SU-DHL-6 (cell line): ENCODE measurements around the gene SSNA1.

ENCODE experiments used
- H2AFZ ChIP-seq: fragments of 200-600 bp; sonication (generic); 2 replicates; pipeline ENCODE4 v1.6.1; 2014; ENCODE audit warnings: low read depth, mild to moderate bottlenecking, moderate library complexity, mixed read lengths, antibody characterized with exemption, low read length; ENCODE audit not compliant: severe bottlenecking
- H3F3A ChIP-seq: fragments of 200-600 bp; shearing (Covaris generic); 2 replicates; pipeline ENCODE4 v1.6.0; 2016; ENCODE audit warnings: antibody characterized with exemption, mild to moderate bottlenecking; ENCODE audit not compliant: insufficient read depth
- H3K27ac ChIP-seq: fragments of 200-600 bp; sonication (generic); 2 replicates; pipeline ENCODE4 v1.5.1; 2016; ENCODE audit warnings: low read depth, mild to moderate bottlenecking, low read length, moderate library complexity, mixed read lengths
- H3K27me3 ChIP-seq: fragments of 200-600 bp; sonication (generic), shearing (Covaris generic); 2 replicates; pipeline ENCODE4 v1.6.0; 2014; ENCODE audit warnings: mild to moderate bottlenecking, low read length
- H3K36me3 ChIP-seq: fragments of 200-600 bp; sonication (generic); 2 replicates; pipeline ENCODE4 v1.6.1; 2014; ENCODE audit warnings: mild to moderate bottlenecking, low read length, mixed read lengths
- H3K4me2 ChIP-seq: fragments of 300-600, 200-600 bp; shearing (Covaris generic), sonication (generic); 2 replicates; pipeline ENCODE4 v1.6.0; 2014; ENCODE audit warnings: low read length, low read depth, mild to moderate bottlenecking; ENCODE audit not compliant: poor library complexity, severe bottlenecking
- H3K4me3 ChIP-seq: fragments of 200-600 bp; sonication (generic); 2 replicates; pipeline ENCODE4 v1.5.1; 2014; ENCODE audit warnings: antibody characterized with exemption, low read length, mild to moderate bottlenecking, mixed read lengths; ENCODE audit not compliant: insufficient read depth, poor library complexity, severe bottlenecking
- H3K79me2 ChIP-seq: fragments of 200-600 bp; sonication (generic); 2 replicates; pipeline ENCODE4 v1.6.1; 2014; ENCODE audit warnings: mild to moderate bottlenecking, low read length, moderate library complexity; ENCODE audit not compliant: insufficient read depth
- H3K9ac ChIP-seq: fragments of 200-600 bp; sonication (generic); 2 replicates; pipeline ENCODE4 v1.7.0; 2014; ENCODE audit warnings: mild to moderate bottlenecking, low read length
- H3K9me2 ChIP-seq: fragments of 200-600 bp; sonication (generic); replicated peaks from 2 replicates; pipeline ENCODE4 v1.6.1; 2014; ENCODE audit warnings: low read length; ENCODE audit not compliant: insufficient read depth
- H3K9me3 ChIP-seq: fragments of 200-600 bp; sonication (generic); 2 replicates; pipeline ENCODE4 v1.6.1; 2014; ENCODE audit warnings: low read length, mixed read lengths; ENCODE audit not compliant: insufficient read depth
- H4K20me1 ChIP-seq: fragments of 200-600 bp; sonication (generic); 2 replicates; pipeline ENCODE4 v1.6.1; 2014; ENCODE audit warnings: low read depth, mild to moderate bottlenecking, antibody characterized with exemption, low read length, moderate library complexity, mixed read lengths
- CTCF ChIP-seq: fragments of 200-600 bp; sonication (generic); IDR thresholded peaks from one replicate; pipeline ENCODE4 v1.5.1; 2017; ENCODE audit warnings: antibody characterized with exemption, mild to moderate bottlenecking, low read length, moderate library complexity; ENCODE audit not compliant: insufficient read depth, poor library complexity, severe bottlenecking
- EZH2phosphoT487 ChIP-seq: fragments of 200-600 bp; sonication (generic), shearing (Covaris generic); conservative IDR thresholded peaks from 2 replicates; pipeline ENCODE4 v1.6.1; 2018; ENCODE audit warnings: mild to moderate bottlenecking, antibody characterized with exemption, low read length, moderate library complexity, mixed read lengths

Gene SSNA1

GRCh38 chr9:137228506-137228967, 40.1 kb downstream of the SSNA1 start:
- Histone ChIP-seq H3K79me2 (no peaks in the 10 kb centered on the region), H4K20me1 (no peaks in the 10 kb centered on the region), H2AFZ (no peak overlapping the region), H3F3A (no peaks in the 10 kb centered on the region), H3K27ac (no peak overlapping the region), H3K4me2 (no peak overlapping the region), H3K27me3 (no peaks in the 10 kb centered on the region), H3K4me3 (no peak overlapping the region), H3K36me3 (no peaks in the 10 kb centered on the region), H3K9me3 (no peaks in the 10 kb centered on the region), H3K9ac (no peak overlapping the region), H3K9me2 (no peaks in the 10 kb centered on the region)
- no peak for TF ChIP-seq EZH2phosphoT487

GRCh38 chr9:137228968-137229896, 40.8 kb downstream of the SSNA1 start:
- H4K20me1 ChIP-seq: no peaks in the 10 kb centered on the region
- H3K27ac ChIP-seq: no peak overlapping the region
- H2AFZ ChIP-seq: no peak overlapping the region
- H3K4me2 ChIP-seq: no peak overlapping the region
- no peaks in the 10 kb centered on the region for H3K9me3 ChIP-seq
- TF ChIP-seq EZH2phosphoT487: no peak
- no peak for TF ChIP-seq CTCF
- no peaks in the 10 kb centered on the region for H3K36me3 ChIP-seq
- H3K9ac ChIP-seq: no peak overlapping the region
- no peaks in the 10 kb centered on the region for H3K9me2 ChIP-seq
- H3F3A ChIP-seq: no peaks in the 10 kb centered on the region
- no peak overlapping the region for H3K4me3 ChIP-seq
- H3K27me3 ChIP-seq: no peaks in the 10 kb centered on the region
- no peaks in the 10 kb centered on the region for H3K79me2 ChIP-seq

DNA sequence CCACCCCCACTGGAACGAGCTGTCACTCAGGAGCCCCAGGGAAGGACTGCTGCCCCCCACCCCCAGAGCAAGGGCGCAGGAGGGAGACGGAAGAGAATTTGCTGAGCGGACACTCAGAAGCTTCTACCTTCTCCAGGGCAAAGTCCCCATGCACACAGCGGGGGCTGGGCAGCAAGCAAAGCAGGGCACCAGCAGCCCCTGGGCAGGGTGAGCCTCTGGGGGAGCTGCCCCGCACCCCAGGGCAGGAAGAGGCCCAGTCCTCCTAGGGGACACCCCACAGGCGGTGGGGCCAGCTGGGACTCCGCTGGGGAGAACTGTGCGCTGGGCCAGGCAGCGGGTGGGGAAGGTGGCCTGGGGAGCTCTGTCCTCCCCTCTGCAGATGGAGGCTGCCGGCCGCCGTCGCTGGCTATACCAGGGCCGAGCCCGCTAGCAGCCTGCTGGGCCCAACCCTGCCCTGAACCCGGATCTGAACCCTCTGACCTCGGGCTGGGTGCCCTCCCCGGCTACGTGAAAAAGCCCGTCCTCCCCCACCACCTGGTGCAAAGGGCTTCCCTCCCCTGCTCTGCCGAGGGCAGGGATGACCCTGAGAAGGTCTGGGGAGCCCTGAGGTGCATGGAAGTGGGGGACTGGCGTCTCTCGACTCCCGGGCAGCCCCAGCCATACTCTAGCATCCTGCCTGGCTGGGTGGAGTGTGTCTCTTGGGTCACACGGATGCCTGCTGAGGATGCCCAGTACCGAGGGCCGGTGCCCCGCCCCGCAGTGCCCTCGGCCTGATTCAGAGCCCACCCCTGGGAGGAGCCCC, 41.6 kb downstream of the SSNA1 start:
- H2AFZ ChIP-seq: no peak overlapping the region
- H3K79me2 ChIP-seq: no peaks in the 10 kb centered on the region
- H3K27me3 ChIP-seq: no peaks in the 10 kb centered on the region
- no peak overlapping the region for H3K9ac ChIP-seq
- no peaks in the 10 kb centered on the region for H3K36me3 ChIP-seq
- no peak overlapping the region for H3K4me2 ChIP-seq
- H3K27ac ChIP-seq: no peak overlapping the region
- TF ChIP-seq CTCF (no peak), EZH2phosphoT487 (no peak)
- H3K9me2 ChIP-seq: no peaks in the 10 kb centered on the region
- no peak overlapping the region for H3K4me3 ChIP-seq
- H3F3A ChIP-seq: no peaks in the 10 kb centered on the region
- no peaks in the 10 kb centered on the region for H4K20me1 ChIP-seq
- H3K9me3 ChIP-seq: no peaks in the 10 kb centered on the region
